Activated T-cell treated with anti-CD3 and anti-CD28 coated beads, Interleukin-2, amount 50 U/mL, for 48 hours (primary cell): ENCODE data around the gene CAMK2D.

Experiments
- DNase-seq, 2 experiments: peaks; one replicate each; pipeline ENCODE4 v3.0.0-alpha.2; 2020

The CAMK2D gene

DNA sequence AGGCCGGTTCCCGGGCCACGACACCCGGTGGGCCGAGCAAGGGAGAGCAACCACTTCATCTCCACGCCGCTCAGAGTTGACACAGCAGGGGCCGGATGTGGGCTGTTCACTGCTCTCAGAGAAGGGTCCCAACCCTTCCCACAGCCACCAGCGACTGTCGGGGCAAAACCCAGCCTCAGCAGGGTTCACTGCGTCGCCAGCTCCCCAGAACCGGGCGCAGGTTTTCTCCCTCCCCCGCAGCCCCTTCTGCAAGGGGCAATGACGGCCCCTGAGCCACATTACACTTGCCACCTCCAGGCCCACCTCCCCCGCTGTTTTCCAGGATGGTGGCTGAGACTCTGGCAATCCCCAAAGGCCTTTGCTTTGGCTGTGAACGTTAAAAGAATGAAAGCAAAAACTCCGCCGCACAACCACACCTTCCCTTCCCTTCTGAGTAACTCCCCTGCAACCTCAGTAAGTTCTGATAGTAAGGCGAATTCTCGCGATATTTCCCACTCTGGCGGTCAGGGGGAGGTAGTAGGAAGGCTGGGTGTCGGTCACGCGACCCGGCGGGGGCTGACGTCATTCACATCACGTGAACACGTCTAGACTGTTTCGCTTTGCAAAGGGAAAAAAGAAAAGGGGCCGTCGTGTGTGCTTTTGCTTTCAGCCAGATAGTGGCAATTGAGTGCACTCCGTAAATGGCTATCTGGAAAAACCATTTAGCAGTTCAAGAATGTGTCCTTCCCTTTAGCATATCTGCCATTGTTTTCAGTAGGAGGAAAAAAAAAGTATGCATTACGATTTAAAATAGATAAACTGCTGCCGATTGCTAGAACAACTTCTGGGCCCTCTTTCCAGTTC, 869 bp upstream of the CAMK2D start:
- peak; percentile 98 for DNase-seq

DNA sequence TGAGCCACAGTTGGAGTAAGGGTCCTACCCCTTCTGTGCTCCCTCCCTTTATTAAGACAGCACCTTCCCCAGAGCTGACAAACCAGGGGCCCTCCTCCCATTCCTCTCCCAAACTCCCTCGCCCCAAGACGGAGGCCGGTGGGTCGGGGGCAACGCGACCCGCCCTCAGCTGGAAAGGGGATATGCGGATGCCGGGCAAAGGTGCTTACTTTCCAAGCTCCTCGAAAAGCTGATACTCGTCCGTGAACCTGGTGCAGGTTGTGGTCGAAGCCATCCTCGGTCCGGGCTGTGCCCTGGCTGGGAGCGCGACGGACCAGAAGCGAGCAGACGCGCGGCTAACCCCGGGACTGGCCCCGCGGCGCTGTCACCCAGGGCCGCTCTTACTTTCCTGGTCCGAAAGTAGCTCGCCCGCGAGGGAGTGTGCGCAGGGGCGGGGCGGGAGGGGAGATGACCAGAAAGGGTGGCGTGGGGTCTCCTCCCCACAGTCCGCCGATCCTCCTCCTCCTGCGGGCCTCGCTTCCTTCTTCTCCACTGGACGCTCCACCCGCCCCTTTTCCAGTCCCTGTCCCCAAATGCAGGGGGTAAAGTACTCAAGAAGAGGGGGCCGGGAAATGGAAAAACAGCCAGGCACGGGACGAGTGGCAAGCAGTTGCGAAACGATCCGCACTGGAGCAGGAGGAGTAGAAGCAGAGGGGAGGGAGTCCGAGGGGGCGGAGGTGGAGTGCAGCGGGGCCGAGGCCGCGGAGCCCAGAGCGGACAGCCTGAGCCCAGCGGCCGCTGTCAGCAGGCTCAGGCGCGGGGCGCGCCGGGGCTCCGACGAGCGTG, 531 bp downstream of the CAMK2D start:
- DNase-seq = peak; percentile 72 to 74

DNA sequence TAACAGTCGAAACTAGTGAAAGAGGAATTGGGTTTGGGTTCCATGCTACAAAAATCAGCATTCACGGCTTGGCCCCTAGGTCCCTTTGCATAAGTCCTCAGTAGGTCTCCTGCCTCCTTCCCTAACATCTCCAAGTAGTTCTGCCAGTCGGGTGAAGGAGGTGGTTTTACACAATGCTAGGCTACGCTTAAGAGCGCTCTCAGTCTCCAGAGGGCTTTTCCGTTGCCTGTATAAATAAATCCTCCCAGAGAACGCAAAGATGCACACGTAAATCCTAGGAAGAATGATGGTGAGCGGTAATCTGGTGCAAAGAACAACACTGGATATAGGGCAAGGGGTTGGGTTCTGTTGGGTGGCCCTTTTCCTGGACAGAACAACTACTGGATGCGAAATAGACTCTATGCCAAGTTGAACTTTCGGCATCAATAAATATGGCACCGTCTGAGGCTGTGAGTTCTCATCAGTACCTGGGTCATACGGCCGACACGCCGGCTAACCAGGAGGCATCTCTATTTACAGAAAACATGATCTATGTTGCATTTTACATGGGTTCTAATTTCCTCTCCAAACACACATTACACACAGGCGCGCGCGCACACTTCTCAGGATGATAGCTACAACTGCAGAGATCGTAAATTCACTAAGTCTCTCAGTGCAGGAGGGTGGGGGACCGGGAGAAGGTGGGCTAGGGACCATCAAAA, 1.3 kb downstream of the CAMK2D start:
- peak; percentile 58 to 63 for DNase-seq

DNA sequence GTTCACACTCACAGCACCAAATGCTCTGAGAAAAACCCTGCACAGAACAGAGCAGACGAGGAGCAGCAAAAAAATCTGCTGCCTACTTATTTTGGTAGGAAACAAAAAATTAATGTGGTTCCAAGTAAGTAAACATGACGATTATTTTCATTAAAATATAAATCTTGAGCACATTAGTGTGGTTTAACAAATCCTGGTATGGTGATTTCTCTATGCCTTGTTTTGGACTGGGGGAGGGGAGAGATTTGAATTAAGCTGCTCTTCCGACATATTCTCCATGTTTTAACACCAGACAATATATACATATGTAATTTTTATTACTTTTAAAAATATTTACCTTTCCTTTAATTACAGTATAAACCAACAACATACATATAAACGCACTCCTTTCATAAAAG, 1.8 kb downstream of the CAMK2D start:
- no peak for DNase-seq

DNA sequence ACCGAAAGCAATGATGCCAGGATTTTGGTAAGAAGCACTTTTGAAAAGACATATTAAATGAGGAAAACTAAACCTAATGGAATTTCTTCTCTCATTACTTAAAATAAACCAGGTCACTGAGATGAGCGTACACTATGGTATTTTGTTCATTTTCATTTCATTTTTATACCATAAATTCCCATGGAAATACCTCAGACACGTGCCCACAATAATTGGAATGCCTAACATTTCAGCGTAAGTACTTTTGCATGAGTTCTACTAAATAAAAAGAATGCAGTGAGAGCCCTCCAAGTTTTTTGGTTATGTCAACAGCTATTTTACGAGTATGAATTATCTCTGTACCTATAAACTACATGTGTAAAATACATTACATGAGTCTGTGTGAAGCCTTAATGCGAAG, 3.2 kb downstream of the CAMK2D start:
- no peak for DNase-seq

DNA sequence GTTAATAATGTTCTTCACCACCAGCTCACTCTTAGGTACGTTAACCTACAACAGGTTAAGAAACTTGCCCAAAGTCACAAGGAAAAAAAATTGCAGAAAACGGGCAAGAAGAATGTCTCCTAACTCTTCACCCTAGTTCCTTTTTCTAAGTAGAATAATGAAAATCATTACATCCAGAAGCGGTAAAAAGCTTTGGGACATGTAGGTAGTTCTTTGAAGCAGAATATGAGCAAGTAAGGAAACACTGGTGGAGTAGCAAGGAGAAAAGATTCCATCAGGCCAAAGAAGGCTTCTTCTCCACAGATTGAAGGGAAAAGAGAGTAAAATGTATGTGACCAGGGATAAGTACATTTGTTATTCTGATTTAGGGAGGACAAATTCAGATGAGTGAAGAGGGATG, 4.1 kb downstream of the CAMK2D start:
- no peak for DNase-seq

DNA sequence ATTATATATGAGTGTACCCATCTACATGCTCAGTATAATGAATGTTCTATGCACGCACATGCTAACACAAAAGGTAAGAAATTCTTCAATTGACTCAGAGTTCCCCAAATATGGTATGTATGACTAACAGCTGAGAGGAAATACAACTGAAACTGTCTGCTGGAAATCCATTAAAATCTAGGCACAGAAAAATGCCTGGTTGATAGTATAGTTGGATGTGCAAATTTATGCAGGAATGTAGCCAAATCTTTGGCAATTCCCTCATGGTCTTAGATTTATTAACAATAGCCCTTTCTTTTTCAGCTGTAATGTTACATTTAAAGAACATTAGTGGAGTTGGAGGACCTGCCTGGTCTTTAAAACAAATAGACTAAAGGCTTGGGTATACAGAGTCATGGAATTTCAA, 5.5 kb downstream of the CAMK2D start:
- no peak for DNase-seq

DNA sequence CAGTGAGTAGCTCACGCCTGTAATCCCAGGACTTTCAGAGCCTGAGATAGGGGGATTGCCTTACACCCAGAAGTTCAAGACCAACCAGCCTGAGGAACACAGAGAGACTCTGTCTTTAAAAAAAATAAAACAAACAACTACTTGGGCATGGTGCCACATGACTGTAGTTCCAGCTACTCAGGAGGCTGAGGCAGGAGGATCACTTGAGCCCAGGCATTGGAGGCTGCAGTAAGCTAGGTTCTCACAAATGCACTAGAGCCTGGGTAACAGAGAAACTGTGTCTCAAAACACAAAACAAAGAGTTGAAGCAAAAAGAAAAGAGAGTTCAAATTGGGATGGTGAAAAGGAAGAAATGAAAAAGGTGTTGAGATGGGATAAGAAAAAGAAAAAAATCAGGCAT, 10.8 kb downstream of the CAMK2D start:
- DNase-seq = no peak

DNA sequence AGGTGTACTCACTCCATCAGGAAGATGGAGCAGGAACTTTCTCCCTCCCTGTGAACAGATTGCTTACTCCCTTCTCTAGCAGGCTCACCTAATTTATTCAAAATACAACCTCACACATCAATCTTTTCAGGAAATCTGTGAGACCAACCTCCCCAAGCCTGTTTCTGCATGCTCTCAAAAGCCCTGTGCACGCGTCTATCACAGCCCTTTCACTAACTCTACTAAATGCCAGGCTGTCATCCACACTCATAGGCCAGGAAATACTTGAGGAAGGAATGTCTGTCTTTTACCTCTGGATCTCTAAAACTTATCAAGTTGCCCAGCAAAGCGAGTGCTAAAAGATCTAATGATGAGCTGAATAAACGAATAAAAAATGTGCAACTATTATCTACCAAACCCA, 11.2 kb downstream of the CAMK2D start:
- no peak for DNase-seq

DNA sequence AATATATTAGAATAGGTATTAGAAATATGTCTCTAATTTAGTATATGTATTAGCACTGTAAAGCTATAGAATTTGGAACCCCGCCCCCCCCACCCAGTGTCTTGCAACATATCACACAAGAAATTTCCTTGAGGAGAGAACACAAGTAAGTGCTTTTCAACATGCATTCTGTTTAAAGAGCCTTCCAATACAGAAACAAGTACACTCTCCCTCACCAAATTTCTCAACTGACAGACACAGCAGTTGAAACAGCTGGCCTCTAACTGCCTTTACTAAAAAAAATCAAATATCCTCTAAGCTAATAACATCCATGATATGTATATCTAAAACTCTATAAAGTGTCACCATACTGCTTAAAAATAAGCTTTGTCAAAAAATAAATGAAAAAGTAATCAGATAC, 12.4 kb downstream of the CAMK2D start:
- no peak for DNase-seq

DNA sequence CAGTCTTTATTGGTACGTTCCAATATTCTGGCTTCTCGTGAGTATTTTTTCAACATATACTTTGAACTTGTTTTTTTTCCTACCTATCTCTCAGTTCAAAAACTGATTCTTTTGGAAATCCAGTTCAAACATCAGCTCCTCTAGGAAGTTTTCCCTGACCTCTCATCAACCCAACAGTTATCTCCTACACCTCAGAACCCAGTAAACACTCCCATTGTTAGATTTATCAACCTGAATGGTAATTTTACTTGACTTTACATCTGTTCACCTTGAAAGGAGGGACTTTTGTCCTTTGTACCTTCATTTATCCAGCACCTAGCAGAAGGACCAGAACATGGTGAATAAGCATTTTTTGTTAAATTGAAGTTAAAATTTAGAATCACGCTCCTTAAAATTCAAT, 13.6 kb downstream of the CAMK2D start:
- DNase-seq = no peak

DNA sequence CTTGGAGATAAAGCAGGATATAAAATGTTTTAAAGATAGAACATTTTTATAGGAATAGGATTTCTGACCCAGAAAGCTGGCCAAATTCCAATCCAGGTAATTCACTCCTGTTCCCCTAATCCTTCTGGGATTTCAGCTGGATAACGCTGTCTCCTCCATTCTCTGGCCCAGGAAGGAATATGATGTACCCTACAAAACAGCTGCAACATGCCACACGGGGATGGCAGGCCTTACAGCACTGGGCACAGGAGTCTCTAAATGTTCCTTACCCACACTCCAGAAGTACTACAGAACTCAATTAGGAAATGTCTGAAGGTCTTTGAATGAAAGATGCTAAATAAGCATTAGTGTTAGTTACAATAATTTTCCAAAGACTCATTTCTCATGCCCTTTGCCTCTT, 15.8 kb downstream of the CAMK2D start:
- DNase-seq = no peak

DNA sequence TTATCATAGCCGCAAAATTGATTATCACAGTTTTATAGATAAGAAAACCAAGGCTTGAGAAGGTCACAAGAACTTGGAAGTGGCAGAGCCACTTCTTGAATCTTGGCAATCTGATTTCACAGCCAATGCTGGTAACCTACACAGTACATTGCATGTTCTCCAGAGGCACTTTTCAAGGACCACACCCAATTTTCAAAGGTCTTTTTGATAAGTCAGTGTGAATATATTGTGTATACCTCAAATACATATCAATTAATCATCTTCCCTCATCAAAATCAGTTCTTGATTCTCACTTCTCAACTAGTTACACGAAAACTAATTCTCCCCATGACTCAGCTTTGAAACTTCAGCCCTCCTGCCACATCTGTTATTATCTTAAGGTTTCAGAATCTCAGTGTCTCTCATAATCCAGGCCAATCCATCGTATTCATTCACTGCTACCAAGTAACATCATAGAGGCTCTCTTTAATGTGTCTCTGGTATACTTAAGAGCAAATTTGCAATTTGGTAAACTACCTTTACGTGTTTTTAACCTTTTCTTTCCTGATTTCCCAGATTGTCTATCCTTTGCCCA, 16.8 kb downstream of the CAMK2D start:
- DNase-seq = no peak

DNA sequence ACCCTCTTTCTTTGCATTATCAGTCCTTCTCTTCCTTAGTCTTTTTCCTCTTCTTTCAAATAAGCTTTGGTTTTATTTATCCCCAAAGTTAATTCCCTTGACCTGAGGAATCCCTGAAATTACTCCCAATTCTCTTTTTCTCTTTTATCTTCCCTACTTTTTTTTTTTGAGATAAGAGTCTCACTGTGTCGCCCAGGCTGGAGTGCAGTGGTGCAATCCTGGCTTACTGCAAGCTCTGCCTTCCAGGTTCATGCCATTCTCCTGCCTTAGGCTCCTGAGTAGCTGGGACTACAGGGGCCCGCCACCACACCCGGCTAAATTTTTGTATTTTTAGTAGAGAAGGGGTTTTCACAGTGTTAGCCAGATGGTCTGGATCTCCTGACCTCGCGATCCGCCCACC, 17.8 kb downstream of the CAMK2D start:
- DNase-seq = no peak

DNA sequence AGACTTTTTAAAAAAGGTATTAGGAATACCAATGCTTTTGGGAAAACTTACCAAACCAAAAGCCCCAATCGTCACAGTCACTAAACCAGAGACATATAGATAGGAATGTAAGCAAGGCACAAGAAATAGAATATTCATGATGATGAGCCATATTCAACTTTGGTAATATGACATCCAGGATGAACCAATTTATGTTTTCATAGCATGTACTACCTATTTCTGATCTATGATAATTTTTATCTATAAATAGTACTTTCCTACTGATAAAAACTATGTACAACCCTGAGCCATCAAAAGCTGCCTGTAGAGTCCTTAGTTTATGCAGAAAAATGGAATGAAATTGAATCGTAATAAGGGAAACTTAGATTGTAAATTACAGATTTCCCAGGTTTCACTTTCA, 18.9 kb downstream of the CAMK2D start:
- no peak for DNase-seq

DNA sequence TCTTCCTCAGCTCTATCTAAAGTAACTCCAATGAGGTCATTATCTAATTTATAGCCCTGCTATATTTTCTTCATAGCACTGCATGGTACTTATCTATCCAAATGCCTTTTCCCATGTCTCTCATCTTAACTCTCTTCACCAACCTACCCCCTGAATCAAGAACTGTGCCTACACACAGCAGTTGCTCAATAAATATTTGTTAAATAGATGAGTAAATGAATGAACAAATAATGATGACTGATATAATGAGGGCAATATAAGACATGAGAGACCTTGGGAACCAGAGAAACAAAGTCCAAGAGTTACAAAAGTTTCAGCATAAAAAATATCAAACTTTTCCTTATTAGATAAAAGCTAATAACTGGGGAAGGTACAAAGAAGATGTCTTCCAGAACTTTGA, 19.6 kb downstream of the CAMK2D start:
- DNase-seq = no peak

DNA sequence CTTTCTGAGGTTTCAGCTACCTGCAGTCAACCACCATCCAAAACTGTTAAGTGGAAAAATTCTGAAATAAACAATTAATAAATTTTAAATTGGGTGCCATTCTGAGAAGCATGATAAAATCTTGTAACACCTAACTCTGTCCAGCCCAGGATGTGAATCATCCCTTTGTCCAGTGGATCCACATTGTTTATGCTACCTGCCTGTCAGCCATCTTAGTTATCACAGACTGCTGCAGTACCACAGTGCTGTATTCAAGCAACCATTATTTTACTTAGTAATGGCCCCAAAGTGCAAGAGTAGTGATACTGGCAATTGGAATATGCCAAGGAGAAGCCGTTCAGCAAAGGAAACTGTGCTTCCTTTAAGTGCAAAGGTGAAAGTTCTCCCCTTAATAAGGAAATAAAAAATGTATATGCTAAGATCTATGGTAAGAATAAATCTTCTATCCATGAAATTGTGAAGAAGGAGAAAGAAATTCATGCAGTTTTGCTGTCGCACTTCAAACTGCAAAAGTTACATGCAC, 20.6 kb downstream of the CAMK2D start:
- no peak for DNase-seq

DNA sequence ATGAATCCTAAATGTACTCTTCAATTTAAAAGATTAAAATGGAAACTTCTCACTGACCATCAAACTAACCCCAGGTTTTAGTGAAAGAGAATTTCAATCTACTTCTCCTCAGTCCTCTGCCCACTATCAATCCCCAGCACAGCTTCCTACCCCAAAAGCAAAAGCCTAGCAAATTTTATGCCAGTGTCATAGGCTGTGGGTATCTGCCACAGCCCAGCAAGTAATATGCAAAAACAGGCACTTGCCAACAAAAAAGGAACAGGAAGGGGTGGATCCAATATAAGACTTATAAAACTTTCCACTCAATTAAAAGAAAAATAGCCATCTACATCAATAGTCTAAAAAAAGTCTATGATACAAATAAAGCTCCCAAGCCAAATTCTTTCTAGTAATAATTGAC, 22.3 kb downstream of the CAMK2D start:
- DNase-seq = no peak

DNA sequence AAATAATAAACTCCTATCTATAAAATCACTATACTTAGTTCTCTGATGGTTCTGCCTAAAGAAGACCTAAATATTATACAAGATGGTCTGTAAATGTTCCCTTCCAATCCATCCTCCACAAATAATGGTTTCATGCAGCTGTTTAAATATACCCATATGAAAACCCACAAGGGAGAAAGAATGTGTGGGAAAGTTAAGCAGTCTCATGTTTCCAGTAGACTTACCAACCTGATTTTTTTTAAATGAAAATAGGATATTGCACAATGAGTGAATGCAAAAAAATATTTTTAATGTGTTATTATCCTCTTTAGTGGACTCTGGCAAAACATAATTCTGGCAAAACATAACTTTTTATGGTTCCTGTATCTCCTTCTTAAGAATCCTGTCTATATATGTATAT, 23.3 kb downstream of the CAMK2D start:
- DNase-seq = no peak

DNA sequence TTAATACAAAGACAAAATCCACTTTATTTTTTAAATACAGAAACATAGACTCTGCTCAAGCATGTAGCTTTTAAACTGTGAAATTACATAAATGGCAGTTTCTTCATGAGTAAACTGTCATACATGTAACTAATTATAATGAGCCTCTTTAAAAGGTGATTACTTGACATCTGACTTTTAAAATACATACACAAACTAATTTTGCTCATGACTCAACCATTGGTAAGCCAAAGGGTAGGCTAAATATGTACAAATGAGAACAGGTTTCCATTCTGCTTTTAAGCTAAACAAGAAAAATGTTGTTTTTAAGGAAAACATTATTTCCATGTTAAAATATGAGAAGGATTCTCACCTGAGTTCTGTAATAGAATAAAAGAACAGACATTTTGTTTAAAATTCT, 27.9 kb downstream of the CAMK2D start:
- DNase-seq = no peak

DNA sequence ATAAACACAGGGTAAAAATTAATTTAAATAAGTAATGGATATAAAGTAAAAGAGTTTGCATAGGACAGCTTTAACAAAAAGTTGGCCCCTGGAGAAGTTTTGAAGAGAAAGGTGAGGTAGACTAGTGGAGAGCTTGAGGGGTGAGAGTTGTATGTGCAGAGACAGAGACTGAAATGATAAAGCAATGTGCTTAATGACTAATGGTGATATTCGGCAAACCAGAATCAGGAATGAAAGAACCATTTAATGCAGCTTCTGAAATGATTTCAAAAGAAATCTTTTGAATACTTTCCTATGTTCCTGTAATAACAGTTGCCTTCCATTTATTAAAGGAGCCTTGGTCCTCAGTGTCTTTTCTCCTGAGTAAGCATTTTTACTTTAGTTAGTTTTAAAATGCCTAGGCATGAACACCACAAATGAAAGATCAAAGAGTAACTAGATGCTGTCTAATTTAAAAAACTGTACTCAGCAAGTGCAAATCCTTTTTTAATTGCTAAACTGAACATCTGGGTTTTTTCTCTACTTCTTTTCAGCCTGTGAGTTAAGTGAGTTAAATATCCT, 28.5 kb downstream of the CAMK2D start:
- DNase-seq = no peak

DNA sequence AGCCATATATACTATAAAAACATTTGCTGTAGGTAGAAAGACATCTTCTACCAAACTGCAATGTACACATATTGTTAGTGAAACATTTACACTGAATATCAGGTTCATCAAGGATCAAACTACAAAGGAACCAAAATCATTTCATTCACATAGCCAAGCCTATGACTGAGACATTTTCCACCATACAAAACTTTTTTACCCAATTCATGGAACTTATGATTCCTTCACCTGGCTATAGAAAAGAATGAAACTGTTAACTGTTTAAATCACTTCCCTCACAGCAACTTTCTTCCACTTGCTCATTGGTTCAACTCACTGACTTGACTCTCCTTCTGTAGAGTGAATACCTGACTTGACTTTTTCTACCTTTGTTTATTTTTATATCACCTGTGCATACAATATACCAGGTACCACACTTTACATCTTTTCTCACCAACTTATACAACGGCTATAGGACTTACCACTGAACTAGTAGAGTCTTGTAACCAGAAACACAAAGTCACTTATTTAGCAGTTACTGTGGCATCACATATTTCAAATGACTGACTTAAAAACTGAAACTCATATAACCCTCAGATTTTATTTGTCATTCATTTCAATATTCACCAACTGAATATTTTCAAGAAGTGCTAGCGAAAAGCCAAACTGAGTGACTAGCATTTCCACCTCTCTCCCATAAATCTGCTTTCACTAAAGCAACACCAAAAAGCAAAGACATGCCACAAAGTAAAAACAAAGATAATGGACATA, 30.9 kb downstream of the CAMK2D start:
- no peak for DNase-seq
